H54 (cell line): ENCODE measurements around the gene SLC25A10.
"Not testable (repeated sequence)": the region's sequence is repeated elsewhere in the genome, so short reads cannot be mapped to it uniquely, and the experiment has no call there.

Experiments used
- DNase-seq: peaks from one replicate; pipeline ENCODE4 v3.0.0; 2011; ENCODE audit warnings: low spot score, mixed read lengths; ENCODE audit not compliant: insufficient read length
- FAIRE-seq: peaks from 3 replicates; lab custom pipeline; 2011; peaks lifted over from hg19 to GRCh38; lab: Jason Lieb, UNC
- POLR2A ChIP-seq: IDR thresholded peaks from 2 replicates; pipeline ENCODE4 v1.6.1; 2011; ENCODE audit warnings: low read depth, mild to moderate bottlenecking, low read length

The SLC25A10 gene, protein sequence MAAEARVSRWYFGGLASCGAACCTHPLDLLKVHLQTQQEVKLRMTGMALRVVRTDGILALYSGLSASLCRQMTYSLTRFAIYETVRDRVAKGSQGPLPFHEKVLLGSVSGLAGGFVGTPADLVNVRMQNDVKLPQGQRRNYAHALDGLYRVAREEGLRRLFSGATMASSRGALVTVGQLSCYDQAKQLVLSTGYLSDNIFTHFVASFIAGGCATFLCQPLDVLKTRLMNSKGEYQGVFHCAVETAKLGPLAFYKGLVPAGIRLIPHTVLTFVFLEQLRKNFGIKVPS

DNA sequence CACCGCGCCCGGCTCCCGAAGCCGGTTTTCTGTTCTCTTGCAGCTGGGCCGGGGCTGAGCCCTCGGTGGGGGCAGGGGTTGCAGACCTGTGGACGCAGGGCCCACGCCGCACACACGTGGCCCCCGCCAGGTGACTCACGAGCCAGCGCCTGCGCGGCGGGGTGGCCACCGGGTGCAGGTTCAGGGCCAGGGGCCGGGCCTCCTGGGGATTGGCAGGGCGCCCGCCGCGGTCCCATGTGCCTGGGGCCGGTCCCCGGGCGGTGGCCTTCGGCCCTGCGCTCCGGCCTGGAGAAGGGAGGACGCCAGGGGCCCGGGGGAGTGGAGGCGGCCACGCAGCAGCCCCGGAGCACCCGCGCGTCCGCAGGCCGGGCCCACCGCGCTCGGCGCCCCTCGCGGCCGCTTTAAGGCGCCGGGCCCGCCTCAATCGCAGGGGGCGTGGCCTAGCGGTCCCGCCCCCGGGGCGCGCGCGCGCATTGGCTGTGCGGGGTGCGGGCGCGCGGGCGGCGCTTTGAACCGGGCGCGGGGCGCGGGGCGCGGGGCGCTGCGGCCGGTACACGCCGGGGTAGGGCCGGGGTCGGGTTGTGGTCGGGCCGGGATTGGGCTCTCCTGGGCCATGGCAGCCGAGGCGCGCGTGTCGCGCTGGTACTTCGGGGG lies at the start of gene SLC25A10:
Gene SLC25A10 (plus strand): TSS at position 471 of the 654 bp plus-strand sequence. CDS start 143 bp downstream, at position 614.
- DNase-seq, result peak; percentile 93
- no peak for FAIRE-seq
- TF ChIP-seq POLR2A, result no peak

DNA sequence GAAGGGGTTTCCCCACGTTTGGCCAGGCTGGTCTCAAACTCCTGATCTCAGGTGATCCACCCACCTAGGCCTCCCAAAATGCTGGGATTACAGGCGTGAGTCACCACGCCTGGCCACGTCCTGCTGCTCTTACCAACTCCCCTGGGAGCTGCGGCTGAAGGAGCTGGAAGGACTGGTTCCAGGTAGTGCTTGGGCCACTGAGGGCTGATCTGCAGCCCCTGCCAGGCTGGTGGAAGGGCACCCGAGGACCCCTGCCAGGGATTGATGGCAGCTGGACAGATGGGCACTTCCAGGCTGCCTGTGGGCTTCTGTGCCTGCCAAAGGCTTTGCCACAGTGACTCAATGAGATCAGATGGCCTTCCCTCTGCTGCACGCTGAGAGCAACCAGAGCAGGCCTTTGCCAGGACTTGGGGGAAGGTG lies 48.0 kb upstream of the SLC25A10 start:
- DNase-seq (no peak), FAIRE-seq (no peak)
- no peak for TF ChIP-seq POLR2A

DNA sequence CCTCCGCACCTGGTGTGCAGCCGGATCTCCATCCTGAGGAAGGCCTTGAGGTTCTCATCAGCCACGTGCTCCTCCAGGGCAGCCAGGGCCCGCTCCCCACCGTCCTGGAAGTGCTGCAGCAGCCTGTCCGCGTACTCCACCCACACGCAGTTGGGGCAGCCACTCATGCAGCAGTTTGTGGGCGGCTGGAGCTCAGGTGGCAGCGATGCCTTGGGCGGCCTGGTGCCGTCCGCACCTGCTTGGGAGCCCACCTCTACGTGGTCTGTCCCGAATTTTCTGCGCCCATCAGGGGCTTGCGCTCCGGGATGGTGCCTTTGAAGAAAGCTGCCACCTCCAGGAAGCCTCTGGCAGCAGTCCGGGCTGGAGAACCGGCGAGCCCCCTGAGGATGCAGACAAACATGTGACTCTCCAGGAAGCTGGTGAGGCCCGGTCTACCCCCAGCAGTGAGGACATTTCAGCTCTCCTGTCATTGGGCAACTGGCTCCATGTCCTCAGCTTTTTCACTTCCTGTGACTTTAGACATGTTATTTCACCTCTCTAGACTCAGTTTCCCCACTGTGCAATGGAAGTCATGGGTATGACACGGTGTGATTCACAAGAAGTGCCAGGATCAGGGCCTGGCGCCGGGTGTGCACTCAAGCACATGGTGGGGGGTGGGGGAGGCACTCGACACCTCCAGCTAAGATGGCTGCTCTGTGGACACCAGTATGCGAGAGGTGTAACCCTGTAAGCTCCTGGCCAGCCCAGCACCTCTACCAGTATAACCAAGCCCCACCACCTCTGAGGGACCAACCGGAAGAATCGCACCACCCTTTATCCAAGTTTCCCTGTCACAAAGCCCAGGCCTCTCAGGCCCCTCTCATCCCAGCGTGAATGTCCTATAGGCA lies 46.6 kb upstream of the SLC25A10 start:
- 0 out of 2 replicates have a peak, but pooled peaks have one; percentile 5 for TF ChIP-seq POLR2A
- FAIRE-seq (no peak), DNase-seq (no peak)

DNA sequence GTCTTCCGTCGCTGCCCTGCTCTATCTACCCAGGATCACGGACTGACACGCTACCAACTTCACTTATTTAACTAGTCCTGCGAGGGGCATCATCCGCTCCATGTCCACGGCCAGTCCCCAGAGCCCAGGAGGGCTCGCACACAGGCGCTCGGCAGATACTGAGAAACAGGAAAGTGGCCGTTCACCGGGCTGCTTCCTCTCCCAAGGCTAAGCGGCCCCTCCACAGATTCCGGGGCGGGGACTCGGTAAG lies 46.1 kb upstream of the SLC25A10 start:
- no peak for FAIRE-seq
- TF ChIP-seq POLR2A, result no peak

DNA sequence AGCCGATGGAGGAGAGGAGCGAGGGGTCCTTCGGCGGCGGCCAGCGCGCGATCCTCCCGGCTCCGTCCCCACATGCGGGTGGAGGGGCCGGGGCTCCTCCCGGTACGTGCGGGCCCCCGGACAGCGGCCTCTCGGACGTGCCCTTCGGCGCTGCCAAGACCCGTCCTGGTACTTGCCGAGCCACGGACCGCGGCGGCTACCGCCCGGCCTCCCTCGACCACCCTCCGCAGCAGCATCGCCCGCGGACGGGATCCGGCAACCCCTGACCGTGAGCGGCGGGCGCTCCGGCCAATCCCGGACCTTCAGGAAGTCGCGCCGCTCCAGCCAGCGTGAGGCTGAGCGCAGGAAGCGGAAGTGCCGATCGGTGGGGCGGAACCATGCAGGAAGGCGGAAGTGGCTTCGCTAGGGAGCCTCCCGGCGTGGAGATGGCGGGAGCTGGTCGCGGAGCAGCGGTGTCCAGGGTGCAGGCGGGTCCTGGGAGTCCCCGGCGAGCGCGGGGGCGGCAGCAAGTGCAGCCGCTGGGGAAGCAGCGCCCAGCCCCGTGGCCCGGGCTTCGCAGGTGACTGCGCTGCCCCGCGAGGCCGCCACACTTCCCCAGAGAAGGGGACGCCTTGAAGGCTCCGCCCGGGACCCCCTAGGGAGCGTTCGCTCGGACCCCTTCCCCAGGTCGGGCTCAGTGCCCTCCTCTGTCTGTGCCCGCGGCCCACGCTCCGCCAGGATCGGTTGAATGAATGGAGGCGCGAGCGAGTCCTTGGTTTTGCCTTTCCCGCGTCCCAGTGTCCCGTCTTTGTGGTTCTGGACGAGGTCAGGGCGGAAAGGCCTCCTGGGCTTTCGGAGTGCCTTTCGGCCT lies 45.5 kb upstream of the SLC25A10 start, which contains the start of the genes CCDC137 and OXLD1:
Gene CCDC137 (plus strand): TSS at position 396 of the 850 bp plus-strand sequence. CDS start 30 bp downstream, at position 426.
Gene OXLD1 (minus strand): TSS at position 264 of the 850 bp plus-strand sequence. CDS start 28 bp downstream, at position 236.
- FAIRE-seq (no peak), DNase-seq (peak; percentile 96)
- TF ChIP-seq POLR2A, result peak; percentile 95

More for the DNA sequence above, 46.1 kb upstream of the SLC25A10 start:
- no peak for DNase-seq

DNA sequence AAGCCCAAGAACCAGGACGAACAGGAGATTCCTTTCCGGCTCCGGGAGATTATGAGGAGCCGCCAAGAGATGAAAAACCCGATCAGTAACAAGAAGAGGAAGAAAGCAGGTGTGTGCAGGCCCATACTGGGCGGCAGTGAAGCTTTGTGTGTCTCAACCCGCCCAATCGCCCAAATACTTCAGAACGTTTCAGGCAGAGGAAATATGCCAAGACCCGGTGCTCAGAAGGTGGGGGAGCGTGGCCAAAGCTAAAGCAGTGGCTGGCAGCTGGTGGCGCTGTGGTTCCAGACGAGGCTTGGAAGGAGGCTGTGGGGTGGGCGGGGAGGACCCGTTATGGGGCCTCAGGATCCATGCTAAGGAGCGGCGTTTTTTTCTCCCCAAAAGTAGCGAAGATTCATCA lies 44.3 kb upstream of the SLC25A10 start:
- DNase-seq (no peak), FAIRE-seq (no peak)
- TF ChIP-seq POLR2A, result no peak

DNA sequence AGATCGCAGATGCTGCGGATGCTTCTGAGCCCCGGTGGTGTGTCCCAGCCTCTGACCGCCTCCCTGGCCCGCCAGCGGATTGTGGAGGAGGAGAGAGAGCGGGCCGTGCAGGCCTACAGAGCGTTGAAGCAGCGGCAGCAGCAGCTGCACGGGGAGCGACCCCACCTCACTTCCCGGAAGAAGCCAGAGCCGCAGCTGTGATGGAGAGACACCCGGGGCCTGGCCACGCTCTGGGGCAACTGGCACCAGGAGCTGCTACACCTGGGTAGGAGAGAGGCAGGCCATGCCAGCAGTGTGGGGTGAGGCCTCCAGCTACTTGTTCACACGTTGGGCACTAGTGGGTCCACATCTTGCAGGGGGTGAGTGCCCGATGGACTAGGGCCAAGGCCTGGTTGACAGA lies 39.6 kb upstream of the SLC25A10 start:
- FAIRE-seq (no peak), DNase-seq (no peak)
- no peak for TF ChIP-seq POLR2A

DNA sequence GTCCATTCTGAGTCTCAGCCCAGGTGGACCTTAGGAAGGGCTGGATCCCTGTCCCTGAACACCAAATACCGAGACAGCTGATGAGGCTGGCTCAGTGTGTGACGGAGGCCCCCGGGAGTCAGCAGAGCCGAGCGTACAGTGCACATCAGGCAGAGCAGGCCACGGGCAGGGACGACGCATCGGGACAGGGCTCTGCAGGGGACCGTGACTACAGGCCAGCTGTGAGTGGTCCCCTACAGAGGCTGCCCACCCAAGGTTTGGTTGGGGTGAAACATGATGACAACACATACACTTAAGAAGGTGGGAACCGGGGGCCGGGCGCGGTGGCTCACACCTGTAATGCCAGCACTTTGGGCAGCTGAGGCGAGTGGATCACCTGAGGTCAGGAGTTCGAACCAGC lies 39.1 kb upstream of the SLC25A10 start:
- TF ChIP-seq POLR2A, result no peak
- DNase-seq (no peak), FAIRE-seq (no peak)

DNA sequence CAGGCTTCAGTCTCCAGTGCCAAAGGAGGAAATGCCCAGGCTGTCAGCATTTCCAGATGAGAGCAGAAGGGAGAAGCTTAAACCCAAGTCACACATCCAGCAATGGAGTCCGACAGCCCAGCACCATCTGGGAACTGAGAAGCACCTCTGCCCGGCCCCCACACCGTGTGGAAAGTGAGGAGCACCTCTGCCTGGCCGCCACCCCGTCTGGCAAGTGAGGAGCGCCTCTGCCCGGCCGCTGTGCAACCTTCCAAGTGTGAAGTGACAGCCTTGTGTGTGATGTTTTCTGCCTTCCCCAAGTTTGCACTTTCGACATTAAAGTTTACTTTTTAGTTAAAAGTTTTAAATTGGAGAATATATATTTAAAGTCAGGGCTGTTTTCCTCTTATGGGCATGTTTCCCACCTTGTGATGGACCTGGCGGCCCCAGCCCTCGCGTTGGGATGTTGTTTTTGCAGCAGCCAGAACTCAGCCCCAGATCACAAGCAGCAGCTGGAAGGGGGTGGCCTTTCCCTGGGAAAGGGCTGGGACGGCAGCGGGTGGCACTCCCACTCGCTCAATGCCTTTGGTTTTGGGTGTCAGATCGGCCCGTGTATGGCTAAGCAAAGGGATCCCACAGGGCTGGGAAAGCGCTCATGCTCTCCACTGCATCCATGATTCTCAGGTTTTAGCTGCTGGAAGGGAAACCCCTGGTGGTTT lies 38.4 kb upstream of the SLC25A10 start:
- no peak for FAIRE-seq
- DNase-seq, result no peak
- TF ChIP-seq POLR2A, result no peak

DNA sequence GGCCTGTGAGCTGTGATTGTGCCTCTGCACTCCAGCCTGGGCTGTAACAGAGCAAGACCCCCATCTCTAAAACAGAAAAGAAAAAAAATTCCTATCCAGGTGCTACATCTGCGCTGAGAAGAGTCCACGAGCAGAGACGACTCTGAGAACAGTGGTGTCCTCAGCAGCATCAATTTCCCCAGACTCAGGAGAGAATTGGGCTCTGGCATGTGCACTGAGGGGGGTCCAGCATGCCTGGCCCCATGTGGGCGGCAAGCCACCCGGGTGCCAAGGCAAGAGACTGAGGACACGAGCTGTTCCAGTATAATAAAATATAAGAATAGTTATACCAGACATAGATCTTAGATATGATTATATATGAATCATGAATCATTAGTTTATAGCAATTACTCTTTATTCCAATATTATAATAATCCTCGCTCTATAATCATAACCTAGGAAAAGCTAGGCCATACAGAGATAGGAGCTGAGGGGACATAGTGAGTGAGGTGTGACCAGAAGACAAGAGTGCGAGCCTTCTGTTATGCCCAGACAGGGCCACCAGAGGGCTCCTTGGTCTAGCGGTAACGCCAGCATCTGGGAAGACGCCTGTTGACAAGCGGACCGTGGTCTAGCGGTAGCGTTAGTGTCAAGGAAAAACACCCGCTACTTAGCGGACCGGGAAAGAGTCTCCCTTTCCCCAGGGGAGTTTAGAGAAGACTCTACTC lies 36.4 kb upstream of the SLC25A10 start:
- not testable (repeated sequence) for FAIRE-seq, DNase-seq

DNA sequence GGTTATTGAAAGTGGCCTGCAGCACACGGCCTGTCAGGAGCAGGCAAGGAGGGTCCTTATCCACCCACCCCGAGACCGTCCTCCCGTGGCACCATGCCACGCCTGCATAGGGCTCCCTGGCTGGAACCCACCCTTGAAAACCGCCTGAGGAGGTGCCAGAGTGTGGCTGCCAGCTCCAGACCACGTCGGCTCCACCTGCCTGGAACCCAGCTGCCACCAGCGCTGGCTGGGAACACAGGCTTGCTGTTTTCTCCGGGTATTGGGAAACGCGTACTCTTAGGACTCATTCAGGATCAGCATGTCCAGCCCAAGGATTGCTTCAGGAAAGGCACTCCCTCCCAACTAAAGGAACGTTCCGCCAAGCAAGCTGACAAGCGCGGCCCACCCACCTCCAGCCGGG lies 35.2 kb upstream of the SLC25A10 start:
- FAIRE-seq (no peak), DNase-seq (no peak)
- TF ChIP-seq POLR2A, result no peak

DNA sequence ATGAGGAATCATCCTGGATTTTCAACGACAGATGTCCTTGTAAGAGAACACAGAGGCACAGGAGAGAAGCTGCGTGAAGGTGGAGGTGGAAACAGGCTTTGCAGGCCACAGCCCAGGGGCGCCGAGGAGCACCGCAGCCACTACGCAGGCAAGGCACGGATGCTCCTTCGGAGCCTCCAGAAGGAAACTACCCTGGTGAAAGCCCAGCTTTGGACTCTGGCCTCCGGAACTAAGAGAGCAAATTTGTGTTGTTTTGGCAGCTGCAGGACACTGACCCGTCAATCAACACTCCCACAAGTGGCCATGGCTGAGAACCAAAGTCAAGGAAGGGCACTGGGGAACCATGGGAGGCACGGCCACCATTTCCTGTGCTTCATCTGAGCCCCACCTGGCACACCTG lies 31.9 kb upstream of the SLC25A10 start:
- TF ChIP-seq POLR2A, result no peak
- FAIRE-seq, result no peak
- no peak for DNase-seq
